ENCODE measurements around the gene STKLD1. TPM values are rescaled to one million over a fixed set of nuclear protein-coding genes. Genes with fewer than 3 reads are reported as not detected.

Gene STKLD1
- total and polyA plus RNA-seq, 9 of the 15 experiments (the other 6 are each of a cell fraction or from before 2014, with no cell fraction given), result 0.10 to 0.65 (median 0.33) TPM; not detected in 2

- TF ChIP-seq REST (IDR thresholded peaks at IDR 0.05; ENCODE audit: borderline replicate concordance) (no peak), REST (CRISPR knock-in tag; IDR thresholded peaks at IDR 0.05; ENCODE audit: low read depth) (no peak), MLX (CRISPR knock-in tag; conservative IDR thresholded peaks at IDR 0.05) (no peak), BACH1 (tag; IDR thresholded peaks at IDR 0.05) (no peak)
Observed at GRCh38 chr9:133366435-133366834, 9.7 kb upstream of the STKLD1 start (continued).

Data from K562 (cell line).